ENCODE data around the gene SOD2.

DNA sequence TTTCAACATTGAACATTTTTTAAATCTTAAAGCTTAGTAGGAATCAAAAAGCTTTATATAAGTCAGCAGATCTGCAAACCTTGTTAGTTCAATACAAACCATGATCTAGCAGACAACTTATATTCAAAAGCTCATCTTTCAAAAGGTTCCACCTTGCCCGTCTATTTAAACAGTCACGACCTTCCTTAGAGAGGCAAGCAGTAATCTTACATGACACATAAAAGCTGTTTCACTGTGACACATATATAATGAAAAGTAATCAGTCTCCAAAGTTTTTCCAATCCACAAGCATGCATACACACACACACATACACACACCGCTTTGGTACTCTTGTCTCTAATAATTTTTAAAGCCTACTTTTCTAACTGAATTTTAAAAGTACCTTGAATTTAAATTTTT, 12.9 kb downstream of the SOD2 start:
- TF ChIP-seq RAD21 (IDR thresholded peaks at IDR 0.05; ENCODE audit: low read depth) (no peak), EP300 (IDR thresholded peaks at IDR 0.05; ENCODE audit: borderline replicate concordance) (no peak), NFIC (IDR thresholded peaks at IDR 0.05) (no peak), CEBPB (IDR thresholded peaks at IDR 0.05) (no peak), ZBTB7A (IDR thresholded peaks at IDR 0.05; ENCODE audit: low read depth) (no peak), TEAD4 (IDR thresholded peaks at IDR 0.05) (no peak), YY1 (IDR thresholded peaks at IDR 0.05; ENCODE audit: low read depth) (no peak), CREB1 (IDR thresholded peaks at IDR 0.05; ENCODE audit: low read depth) (no peak), EGR1 (IDR thresholded peaks at IDR 0.05) (no peak)
- TF ChIP-seq, protein P1, sequence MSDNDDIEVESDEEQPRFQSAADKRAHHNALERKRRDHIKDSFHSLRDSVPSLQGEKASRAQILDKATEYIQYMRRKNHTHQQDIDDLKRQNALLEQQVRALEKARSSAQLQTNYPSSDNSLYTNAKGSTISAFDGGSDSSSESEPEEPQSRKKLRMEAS (IDR thresholded peaks at IDR 0.05), result no peak

All from Ishikawa (cell line).